KMS-11 (cell line): Measurements from ENCODE around the gene NAB1.

Experiments
- H2AFZ ChIP-seq: fragments of 200-600 bp; sonication (generic); 2 replicates; pipeline ENCODE4 v1.6.1; 2016; ENCODE audit warnings: antibody characterized with exemption, mixed run types, low read depth
- H3K27ac ChIP-seq: fragments of 200-600 bp; sonication (generic); 2 replicates; pipeline ENCODE4 v1.6.1; 2016; ENCODE audit warnings: mild to moderate bottlenecking, mixed run types
- H3K27me3 ChIP-seq: fragments of 200-600 bp; sonication (generic); 2 replicates; pipeline ENCODE4 v1.6.1; 2017; ENCODE audit warnings: mild to moderate bottlenecking, low read depth, mixed run types, moderate library complexity; ENCODE audit not compliant: insufficient read depth
- H3K36me3 ChIP-seq: fragments of 200-600 bp; sonication (generic); 2 replicates; pipeline ENCODE4 v1.6.1; 2017; ENCODE audit warnings: mild to moderate bottlenecking, mixed run types; ENCODE audit not compliant: insufficient read depth
- H3K4me1 ChIP-seq: fragments of 200-600 bp; sonication (generic); 2 replicates; pipeline ENCODE4 v1.6.1; 2016; ENCODE audit warnings: mild to moderate bottlenecking, low read depth, mixed run types; ENCODE audit not compliant: poor library complexity, severe bottlenecking
- H3K4me2 ChIP-seq: fragments of 200-600 bp; sonication (generic); 2 replicates; pipeline ENCODE4 v1.7.0; 2016; ENCODE audit warnings: mild to moderate bottlenecking, mixed run types
- H3K4me3 ChIP-seq: fragments of 200-600 bp; sonication (generic); IDR thresholded peaks from 2 replicates; pipeline ENCODE4 v1.6.1; 2017; ENCODE audit warnings: low read depth, low read length, mixed read lengths; ENCODE audit not compliant: insufficient read depth
- H3K79me2 ChIP-seq: fragments of 200-600 bp; sonication (generic); 2 replicates; pipeline ENCODE4 v1.6.1; 2016; ENCODE audit warnings: low read depth, mixed run types; ENCODE audit not compliant: insufficient read depth
- H3K9ac ChIP-seq: fragments of 200-600 bp; sonication (generic); 2 replicates; pipeline ENCODE4 v1.6.1; 2016; ENCODE audit warnings: mild to moderate bottlenecking, mixed run types
- H4K20me1 ChIP-seq: fragments of 200-600 bp; sonication (generic); 2 replicates; pipeline ENCODE4 v1.6.1; 2016; ENCODE audit warnings: mild to moderate bottlenecking, mixed run types; ENCODE audit not compliant: insufficient read depth
- TF ChIP-seq, protein P1 (sequence below): fragments of 200-600 bp; sonication (generic); conservative IDR thresholded peaks from 2 replicates; pipeline ENCODE4 v1.6.1; 2017; ENCODE audit warnings: low read depth, mild to moderate bottlenecking, antibody characterized with exemption, low read length, moderate library complexity, mixed read lengths

NAB1 gene

DNA sequence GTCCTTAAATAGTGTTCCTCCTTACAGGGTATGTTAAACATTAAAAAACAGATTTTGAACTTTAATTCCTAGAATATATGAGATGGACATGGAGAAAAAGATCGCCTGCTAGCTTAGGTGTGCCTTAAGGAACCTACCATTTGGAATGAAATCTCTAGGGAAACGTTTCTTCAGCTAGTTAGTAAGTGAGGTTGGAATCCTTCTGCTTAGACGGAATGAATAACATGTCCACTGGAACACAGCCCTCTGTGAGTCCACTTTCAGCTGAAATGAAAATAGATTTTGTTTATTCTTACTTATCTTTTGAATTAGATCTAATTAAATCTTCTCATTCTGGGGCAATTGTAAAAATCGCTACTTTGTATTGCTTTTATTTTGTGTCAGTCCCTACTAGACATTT, 28.4 kb downstream of the NAB1 start:
- TF ChIP-seq, protein P1, sequence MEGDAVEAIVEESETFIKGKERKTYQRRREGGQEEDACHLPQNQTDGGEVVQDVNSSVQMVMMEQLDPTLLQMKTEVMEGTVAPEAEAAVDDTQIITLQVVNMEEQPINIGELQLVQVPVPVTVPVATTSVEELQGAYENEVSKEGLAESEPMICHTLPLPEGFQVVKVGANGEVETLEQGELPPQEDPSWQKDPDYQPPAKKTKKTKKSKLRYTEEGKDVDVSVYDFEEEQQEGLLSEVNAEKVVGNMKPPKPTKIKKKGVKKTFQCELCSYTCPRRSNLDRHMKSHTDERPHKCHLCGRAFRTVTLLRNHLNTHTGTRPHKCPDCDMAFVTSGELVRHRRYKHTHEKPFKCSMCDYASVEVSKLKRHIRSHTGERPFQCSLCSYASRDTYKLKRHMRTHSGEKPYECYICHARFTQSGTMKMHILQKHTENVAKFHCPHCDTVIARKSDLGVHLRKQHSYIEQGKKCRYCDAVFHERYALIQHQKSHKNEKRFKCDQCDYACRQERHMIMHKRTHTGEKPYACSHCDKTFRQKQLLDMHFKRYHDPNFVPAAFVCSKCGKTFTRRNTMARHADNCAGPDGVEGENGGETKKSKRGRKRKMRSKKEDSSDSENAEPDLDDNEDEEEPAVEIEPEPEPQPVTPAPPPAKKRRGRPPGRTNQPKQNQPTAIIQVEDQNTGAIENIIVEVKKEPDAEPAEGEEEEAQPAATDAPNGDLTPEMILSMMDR, result no peak
- H3K79me2 ChIP-seq, result no peaks in the 10 kb centered on the region
- no peaks in the 10 kb centered on the region for H3K36me3 ChIP-seq
- no peaks in the 10 kb centered on the region for H4K20me1 ChIP-seq
- H3K4me3 ChIP-seq, result no peak overlapping the region
- no peak overlapping the region for H3K4me2 ChIP-seq
- no peak overlapping the region for H2AFZ ChIP-seq
- no peak overlapping the region for H3K9ac ChIP-seq
- H3K4me1 ChIP-seq, result peaks cover 28% of the 10 kb centered on the region
- H3K27ac ChIP-seq, result no peak overlapping the region
- no peaks in the 10 kb centered on the region for H3K27me3 ChIP-seq

DNA sequence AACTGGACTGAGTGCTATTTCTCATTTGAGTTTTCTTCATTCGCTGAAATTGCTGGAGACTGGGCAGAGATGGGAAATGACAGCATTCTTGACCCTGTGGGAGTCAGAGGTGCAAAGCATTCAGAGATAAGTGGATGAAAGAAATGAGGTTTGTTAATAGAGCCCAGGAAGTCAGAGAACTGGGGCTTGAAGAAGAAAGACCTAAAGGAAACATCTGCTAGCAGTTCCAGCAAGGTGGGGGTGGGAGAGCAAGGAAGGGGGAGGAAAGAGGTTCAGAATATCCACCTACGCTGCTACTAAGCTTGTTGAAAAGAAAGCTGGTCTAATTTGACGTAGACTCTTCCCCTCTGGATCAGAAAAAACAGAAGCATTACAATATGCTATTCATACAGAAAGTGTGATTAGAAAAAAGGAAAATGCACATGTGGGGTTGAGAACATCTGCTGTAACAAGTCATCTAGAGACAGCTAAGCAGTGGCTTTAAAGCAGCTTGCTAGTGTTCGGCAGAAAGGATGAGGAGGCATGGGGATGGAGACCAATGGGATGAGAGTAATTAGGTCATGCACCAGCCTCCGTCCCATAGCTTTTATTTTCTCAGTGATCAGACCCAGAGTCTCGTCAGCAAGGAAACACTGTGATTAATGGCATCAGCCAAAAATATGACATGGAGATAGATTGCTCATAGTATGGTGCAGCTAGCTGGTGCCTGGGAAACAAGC, 29.7 kb downstream of the NAB1 start:
- Histone ChIP-seq H3K4me1 (peaks cover 27% of the 10 kb centered on the region), H3K4me2 (no peak overlapping the region), H4K20me1 (no peaks in the 10 kb centered on the region), H2AFZ (no peak overlapping the region), H3K27ac (no peak overlapping the region), H3K79me2 (no peaks in the 10 kb centered on the region), H3K4me3 (no peak overlapping the region), H3K27me3 (no peaks in the 10 kb centered on the region), H3K9ac (no peak overlapping the region), H3K36me3 (no peaks in the 10 kb centered on the region)
- TF ChIP-seq, protein P1, result no peak

DNA sequence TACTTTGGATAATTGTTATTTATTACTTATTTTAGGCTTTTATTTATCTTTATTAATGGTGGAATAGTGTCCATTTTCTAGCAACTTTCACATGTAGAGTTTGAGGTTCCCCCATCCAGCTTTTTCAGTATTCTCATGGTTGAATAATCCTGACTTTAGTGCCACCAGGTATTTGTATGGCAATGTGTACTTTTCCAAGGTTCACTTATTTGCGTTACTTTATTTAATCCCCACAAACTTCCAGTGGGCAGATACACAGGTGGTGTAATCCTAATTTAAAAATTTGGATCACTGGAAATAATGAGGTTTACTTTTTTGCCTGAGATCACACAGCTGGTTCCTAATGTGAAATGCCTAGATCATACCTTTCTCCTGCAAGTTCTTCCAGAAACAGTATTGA, 30.5 kb downstream of the NAB1 start:
- Histone ChIP-seq H3K79me2 (no peaks in the 10 kb centered on the region), H3K27me3 (no peaks in the 10 kb centered on the region), H3K4me3 (no peak overlapping the region), H3K4me2 (no peak overlapping the region), H4K20me1 (no peaks in the 10 kb centered on the region), H3K4me1 (peaks cover 19% of the 10 kb centered on the region), H3K36me3 (no peaks in the 10 kb centered on the region), H2AFZ (no peak overlapping the region), H3K9ac (no peak overlapping the region), H3K27ac (no peak overlapping the region)
- TF ChIP-seq, protein P1, result no peak

DNA sequence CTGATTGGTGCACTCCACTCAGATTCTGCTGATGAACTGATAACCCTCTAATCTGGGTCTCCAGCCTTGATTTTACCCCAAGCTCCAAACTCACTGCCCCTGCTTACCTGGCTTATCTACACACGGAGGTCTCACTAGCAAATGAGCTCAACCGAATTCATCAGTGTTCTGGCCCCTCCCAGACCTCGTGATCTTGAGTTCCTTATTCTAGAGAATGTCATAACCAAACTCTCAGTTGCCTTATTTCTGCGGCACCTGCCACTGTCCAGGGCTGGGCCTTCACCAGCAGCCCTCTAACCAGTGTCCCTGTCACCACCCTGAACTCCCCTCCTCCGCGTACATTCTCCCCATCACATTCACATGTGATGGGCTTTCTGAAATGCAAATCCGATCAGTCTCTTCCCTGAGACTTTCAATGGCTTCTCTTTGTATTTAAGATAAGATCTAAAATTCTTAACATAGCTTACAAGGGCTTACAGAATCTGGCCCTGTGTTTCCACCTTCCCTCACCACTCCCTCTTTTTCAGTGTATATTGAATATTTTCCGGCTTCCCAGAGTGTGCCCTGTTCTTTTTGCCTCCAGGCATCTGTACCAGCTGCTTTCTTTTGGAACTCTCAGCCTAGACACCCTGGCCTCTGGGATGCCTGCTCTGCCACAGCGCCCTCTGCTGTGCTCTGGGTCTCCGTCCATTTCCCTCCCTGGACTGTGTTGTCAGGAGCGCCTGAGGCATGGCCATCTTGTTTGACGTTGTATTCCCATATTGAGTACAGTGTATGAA, 31.1 kb downstream of the NAB1 start:
- H3K27ac ChIP-seq, result no peak overlapping the region
- no peak overlapping the region for H2AFZ ChIP-seq
- no peaks in the 10 kb centered on the region for H4K20me1 ChIP-seq
- no peak overlapping the region for H3K9ac ChIP-seq
- H3K36me3 ChIP-seq, result no peaks in the 10 kb centered on the region
- H3K27me3 ChIP-seq, result no peaks in the 10 kb centered on the region
- peaks cover 13% of the 10 kb centered on the region for H3K4me1 ChIP-seq
- H3K79me2 ChIP-seq, result no peaks in the 10 kb centered on the region
- H3K4me2 ChIP-seq, result no peak overlapping the region
- TF ChIP-seq, protein P1, result peak; percentile 70
- H3K4me3 ChIP-seq, result no peak overlapping the region
